ENCODE measurements around the gene MMP25.
A peak's percentile ranks its signal among the peaks of the same experiment; 100 is the strongest.

The MMP25 gene

DNA sequence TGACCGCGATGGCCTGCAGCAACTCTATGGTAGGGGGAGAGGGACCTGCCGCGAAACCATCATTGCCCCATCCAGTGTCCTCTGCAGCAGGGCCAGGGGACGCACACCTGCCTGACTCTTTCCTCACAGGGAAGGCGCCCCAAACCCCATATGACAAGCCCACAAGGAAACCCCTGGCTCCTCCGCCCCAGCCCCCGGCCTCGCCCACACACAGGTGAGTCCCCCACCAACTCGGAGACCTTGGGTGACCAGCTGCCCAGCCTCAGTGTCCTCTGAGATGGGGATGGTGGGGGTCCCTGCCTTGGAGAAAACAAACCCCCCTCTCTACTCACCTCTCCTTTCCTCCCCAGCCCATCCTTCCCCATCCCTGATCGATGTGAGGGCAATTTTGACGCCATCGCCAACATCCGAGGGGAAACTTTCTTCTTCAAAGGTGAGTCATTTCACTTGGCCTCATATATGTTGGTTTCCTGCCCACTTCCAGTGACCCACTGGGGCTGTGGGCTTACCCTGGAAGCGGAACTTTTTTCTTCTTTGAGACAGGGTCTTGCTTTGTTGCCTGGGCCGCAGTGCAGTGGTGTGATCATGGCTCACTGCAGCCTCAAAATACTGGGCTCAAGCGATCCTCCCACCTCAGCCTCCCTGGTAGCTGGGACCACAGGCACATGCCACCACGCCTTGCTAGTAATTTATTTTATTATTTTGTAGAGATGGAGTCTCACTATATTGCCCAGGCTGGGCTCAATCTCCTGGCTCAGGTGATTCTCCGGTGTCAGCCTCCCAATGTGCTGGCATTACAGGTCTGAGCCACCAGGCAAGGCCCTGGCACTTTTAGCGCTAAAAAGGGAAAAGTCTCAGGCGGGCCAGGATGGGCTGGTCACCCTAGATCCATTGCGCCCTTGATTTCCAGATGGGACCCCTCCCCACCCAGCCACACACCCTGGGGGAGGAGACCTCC lies 11.1 kb downstream of the MMP25 start:
- Histone ChIP-seq H4K20me1 (ENCODE audit: insufficient read depth, low read length, poor library complexity, severe bottlenecking) (peaks cover 8% of the 10 kb centered on the region), H3K36me3 (ENCODE audit: insufficient read depth, low read length) (no peaks in the 10 kb centered on the region), H2AFZ (ENCODE audit: low read length) (no peak overlapping the region), H3K9me3 (ENCODE audit: insufficient read depth, low read depth, low read length) (no peaks in the 10 kb centered on the region), H3F3A (ENCODE audit: low read depth) (no peaks in the 10 kb centered on the region), H3K79me2 (ENCODE audit: insufficient read depth, low read length) (peaks cover 18% of the 10 kb centered on the region; the same call in 1 of the 2 replicates), H3K27me3 (ENCODE audit: insufficient read depth, low read length, poor library complexity, severe bottlenecking) (no peaks in the 10 kb centered on the region), H3K4me2 (ENCODE audit: low read depth, low read length, poor library complexity, severe bottlenecking) (peak overlapping the region; percentile 63), H3K9ac (ENCODE audit: low read depth, low read length, poor library complexity, severe bottlenecking) (peak overlapping the region; percentile 88), H3K4me1 (ENCODE audit: insufficient read depth, low read length, poor library complexity, severe bottlenecking) (peaks cover 10% of the 10 kb centered on the region), H3K4me3 (ENCODE audit: low read length, poor library complexity, severe bottlenecking) (peak overlapping the region; percentile 82), H3K9me2 (replicated peaks; ENCODE audit: low read depth, low read length) (no peaks in the 10 kb centered on the region)
- TF ChIP-seq, protein P1, sequence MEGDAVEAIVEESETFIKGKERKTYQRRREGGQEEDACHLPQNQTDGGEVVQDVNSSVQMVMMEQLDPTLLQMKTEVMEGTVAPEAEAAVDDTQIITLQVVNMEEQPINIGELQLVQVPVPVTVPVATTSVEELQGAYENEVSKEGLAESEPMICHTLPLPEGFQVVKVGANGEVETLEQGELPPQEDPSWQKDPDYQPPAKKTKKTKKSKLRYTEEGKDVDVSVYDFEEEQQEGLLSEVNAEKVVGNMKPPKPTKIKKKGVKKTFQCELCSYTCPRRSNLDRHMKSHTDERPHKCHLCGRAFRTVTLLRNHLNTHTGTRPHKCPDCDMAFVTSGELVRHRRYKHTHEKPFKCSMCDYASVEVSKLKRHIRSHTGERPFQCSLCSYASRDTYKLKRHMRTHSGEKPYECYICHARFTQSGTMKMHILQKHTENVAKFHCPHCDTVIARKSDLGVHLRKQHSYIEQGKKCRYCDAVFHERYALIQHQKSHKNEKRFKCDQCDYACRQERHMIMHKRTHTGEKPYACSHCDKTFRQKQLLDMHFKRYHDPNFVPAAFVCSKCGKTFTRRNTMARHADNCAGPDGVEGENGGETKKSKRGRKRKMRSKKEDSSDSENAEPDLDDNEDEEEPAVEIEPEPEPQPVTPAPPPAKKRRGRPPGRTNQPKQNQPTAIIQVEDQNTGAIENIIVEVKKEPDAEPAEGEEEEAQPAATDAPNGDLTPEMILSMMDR (conservative IDR thresholded peaks at IDR 0.05; ENCODE audit: low read length) = no peak
- no peak for TF ChIP-seq EZH2phosphoT487 (IDR thresholded peaks at IDR 0.05; ENCODE audit: borderline replicate concordance)

DNA sequence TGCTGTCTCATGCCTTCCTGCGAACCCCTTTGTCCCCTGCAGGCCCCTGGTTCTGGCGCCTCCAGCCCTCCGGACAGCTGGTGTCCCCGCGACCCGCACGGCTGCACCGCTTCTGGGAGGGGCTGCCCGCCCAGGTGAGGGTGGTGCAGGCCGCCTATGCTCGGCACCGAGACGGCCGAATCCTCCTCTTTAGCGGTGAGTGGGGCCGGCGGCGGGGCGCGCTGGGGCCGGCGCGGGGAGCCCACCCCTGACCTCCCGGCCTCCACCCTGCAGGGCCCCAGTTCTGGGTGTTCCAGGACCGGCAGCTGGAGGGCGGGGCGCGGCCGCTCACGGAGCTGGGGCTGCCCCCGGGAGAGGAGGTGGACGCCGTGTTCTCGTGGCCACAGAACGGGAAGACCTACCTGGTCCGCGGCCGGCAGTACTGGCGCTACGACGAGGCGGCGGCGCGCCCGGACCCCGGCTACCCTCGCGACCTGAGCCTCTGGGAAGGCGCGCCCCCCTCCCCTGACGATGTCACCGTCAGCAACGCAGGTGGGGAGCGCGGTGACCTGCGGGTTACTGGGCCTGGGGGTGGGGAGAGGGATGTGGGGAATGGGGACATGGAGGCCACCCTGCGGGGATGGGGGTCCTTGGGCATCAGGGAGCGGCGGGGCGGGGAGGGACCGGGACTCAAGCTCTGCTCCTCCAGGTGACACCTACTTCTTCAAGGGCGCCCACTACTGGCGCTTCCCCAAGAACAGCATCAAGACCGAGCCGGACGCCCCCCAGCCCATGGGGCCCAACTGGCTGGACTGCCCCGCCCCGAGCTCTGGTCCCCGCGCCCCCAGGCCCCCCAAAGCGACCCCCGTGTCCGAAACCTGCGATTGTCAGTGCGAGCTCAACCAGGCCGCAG lies 12.0 kb downstream of the MMP25 start:
- Histone ChIP-seq H3K4me2 (ENCODE audit: low read depth, low read length, poor library complexity, severe bottlenecking) (peak overlapping the region; percentile 63), H2AFZ (ENCODE audit: low read length) (peak overlapping the region; percentile 70), H3K27me3 (ENCODE audit: insufficient read depth, low read length, poor library complexity, severe bottlenecking) (no peaks in the 10 kb centered on the region), H3K4me3 (ENCODE audit: low read length, poor library complexity, severe bottlenecking) (peak overlapping the region; percentile 82), H4K20me1 (ENCODE audit: insufficient read depth, low read length, poor library complexity, severe bottlenecking) (peaks cover 8% of the 10 kb centered on the region), H3K4me1 (ENCODE audit: insufficient read depth, low read length, poor library complexity, severe bottlenecking) (peaks cover 10% of the 10 kb centered on the region), H3K9me3 (ENCODE audit: insufficient read depth, low read depth, low read length) (no peaks in the 10 kb centered on the region), H3K9me2 (replicated peaks; ENCODE audit: low read depth, low read length) (no peaks in the 10 kb centered on the region), H3K79me2 (ENCODE audit: insufficient read depth, low read length) (peaks cover 18% of the 10 kb centered on the region; the same call in 1 of the 2 replicates), H3K36me3 (ENCODE audit: insufficient read depth, low read length) (no peaks in the 10 kb centered on the region), H3F3A (ENCODE audit: low read depth) (no peaks in the 10 kb centered on the region), H3K9ac (ENCODE audit: low read depth, low read length, poor library complexity, severe bottlenecking) (peak overlapping the region; percentile 88)
- TF ChIP-seq, protein P1 (conservative IDR thresholded peaks at IDR 0.05; ENCODE audit: low read length) = no peak
- no peak for TF ChIP-seq EZH2phosphoT487 (IDR thresholded peaks at IDR 0.05; ENCODE audit: borderline replicate concordance)

DNA sequence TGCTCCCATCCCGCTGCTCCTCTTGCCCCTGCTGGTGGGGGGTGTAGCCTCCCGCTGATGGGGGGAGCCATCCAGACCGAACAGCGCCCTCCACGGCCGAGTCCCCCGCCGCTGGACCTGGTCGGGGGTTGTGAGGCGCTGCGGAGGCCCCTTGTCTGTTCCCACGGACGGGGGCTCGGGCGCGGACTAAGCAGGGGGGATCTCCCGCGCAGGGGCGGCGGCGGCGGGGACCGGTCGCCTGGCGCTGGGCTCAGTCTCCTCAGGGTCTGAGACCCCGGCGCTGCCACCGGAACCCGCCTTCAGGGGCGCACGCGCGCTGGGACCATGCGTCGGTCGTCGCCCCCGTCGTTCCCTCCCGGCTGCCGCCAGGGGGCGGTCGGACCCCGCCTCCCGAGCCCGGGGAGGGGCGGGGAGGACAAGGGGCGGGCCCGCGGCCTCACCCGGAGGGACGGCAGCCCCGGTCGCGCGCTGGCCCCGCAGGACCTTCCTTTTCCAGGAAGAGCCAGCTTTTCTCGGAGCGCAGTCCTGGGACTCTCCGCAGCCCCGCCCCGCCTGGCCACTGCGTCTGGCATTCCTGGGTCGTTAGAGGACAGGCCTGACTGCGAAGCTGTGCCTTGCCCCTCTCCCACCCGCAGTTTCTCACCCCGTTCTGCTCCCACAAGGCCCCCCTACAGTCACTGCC lies 12.8 kb downstream of the MMP25 start:
- H2AFZ ChIP-seq (ENCODE audit: low read length) = peak overlapping the region; percentile 70
- H3K9ac ChIP-seq (ENCODE audit: low read depth, low read length, poor library complexity, severe bottlenecking) = peak overlapping the region; percentile 88
- peaks cover 18% of the 10 kb centered on the region; the same call in 1 of the 2 replicates for H3K79me2 ChIP-seq (ENCODE audit: insufficient read depth, low read length)
- H3K9me3 ChIP-seq (ENCODE audit: insufficient read depth, low read depth, low read length) = no peaks in the 10 kb centered on the region
- peaks cover 10% of the 10 kb centered on the region for H3K4me1 ChIP-seq (ENCODE audit: insufficient read depth, low read length, poor library complexity, severe bottlenecking)
- H3K4me2 ChIP-seq (ENCODE audit: low read depth, low read length, poor library complexity, severe bottlenecking) = peak overlapping the region; percentile 88
- H4K20me1 ChIP-seq (ENCODE audit: insufficient read depth, low read length, poor library complexity, severe bottlenecking) = peaks cover 8% of the 10 kb centered on the region
- no peaks in the 10 kb centered on the region for H3K36me3 ChIP-seq (ENCODE audit: insufficient read depth, low read length)
- peak overlapping the region; percentile 82 for H3K4me3 ChIP-seq (ENCODE audit: low read length, poor library complexity, severe bottlenecking)
- no peaks in the 10 kb centered on the region for H3F3A ChIP-seq (ENCODE audit: low read depth)
- TF ChIP-seq EZH2phosphoT487 (IDR thresholded peaks at IDR 0.05; ENCODE audit: borderline replicate concordance) = no peak
- TF ChIP-seq, protein P1 (conservative IDR thresholded peaks at IDR 0.05; ENCODE audit: low read length) = peak; percentile 44
- no peaks in the 10 kb centered on the region for H3K27me3 ChIP-seq (ENCODE audit: insufficient read depth, low read length, poor library complexity, severe bottlenecking)
- H3K9me2 ChIP-seq (replicated peaks; ENCODE audit: low read depth, low read length) = no peaks in the 10 kb centered on the region
